ENCODE results near the gene CDH6. TPM values are rescaled to one million over a fixed set of nuclear protein-coding genes. Genes with fewer than 3 reads are reported as not detected.

The CDH6 gene
- total and polyA plus RNA-seq, 2 of the 13 experiments (the other 11 are each of a cell fraction or from before 2014, with no cell fraction given), result not detected

GRCh38 chr5:31301833-31302232, 108.3 kb downstream of the CDH6 start:
- no peak for DNase-seq (ENCODE audit: low spot score)

DNA sequence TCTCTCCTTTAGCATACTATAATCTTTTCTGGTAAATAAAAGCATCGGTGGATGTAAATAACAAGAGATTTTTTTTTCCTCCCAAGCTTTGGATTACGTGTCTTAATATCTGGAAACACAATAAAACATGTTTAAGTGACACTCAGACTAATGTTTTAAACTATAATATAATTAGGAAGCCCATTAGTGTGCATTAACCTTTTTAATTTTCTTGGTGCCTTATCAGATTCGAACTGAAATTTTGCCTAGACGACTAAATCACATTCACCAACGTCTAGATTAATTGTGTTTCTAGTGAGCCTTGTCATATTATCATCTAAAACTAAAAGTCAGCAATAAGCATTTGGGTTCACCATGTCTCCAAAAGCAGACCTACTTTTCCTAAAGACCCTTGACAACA, 110.2 kb downstream of the CDH6 start:
- H3K27me3 ChIP-seq (ENCODE audit: control insufficient read depth in 1 of 2, insufficient read depth in 2 of 2, low read length in 2 of 2), result no peaks in the 10 kb centered on the region
- no peak overlapping the region for H3K9ac ChIP-seq (ENCODE audit: insufficient read depth, low read depth, low read length)
- H3K79me2 ChIP-seq (ENCODE audit: insufficient read depth, low read length), result no peaks in the 10 kb centered on the region
- H3K36me3 ChIP-seq (replicated peaks in 1 of 2; ENCODE audit: control insufficient read depth in 1 of 2, insufficient read depth in 2 of 2, low read length in 2 of 2), result no peaks in the 10 kb centered on the region
- no peaks in the 10 kb centered on the region for H4K20me1 ChIP-seq (ENCODE audit: insufficient read depth, low read length)
- TF ChIP-seq NFIC (IDR thresholded peaks at IDR 0.05; ENCODE audit: low read length), result no peak
- no peak for TF ChIP-seq ONECUT2 (CRISPR knock-in tag; IDR thresholded peaks at IDR 0.05)
- no peak for TF ChIP-seq ATF3 (CRISPR knock-in tag; IDR thresholded peaks at IDR 0.05)
- no peak for TF ChIP-seq NCOA1 (CRISPR knock-in tag; IDR thresholded peaks at IDR 0.05)
- intact Hi-C loops (cut with micrococcal nuclease; ENCODE audit: unreplicated experiment) (no loop called here), in situ Hi-C loops (cut with HindIII; ENCODE audit: extremely low pct_ligation_motif_present, low pct_unique_long_range_greater_than_20kb) (no loop called here)
- no peak for FAIRE-seq
- ATAC-seq, result no peak
- no TSS peak for BruUV-seq (replicated peaks)
- H3K27ac ChIP-seq (ENCODE audit: extremely low read length, insufficient read depth, low read length), result no peak overlapping the region
- no peak overlapping the region for H3K4me2 ChIP-seq (ENCODE audit: low read depth, low read length)
- ChIA-PET POLR2A (no interaction called here), CTCF (ENCODE audit: low intra/inter-chr PET ratio, low total read pairs) (no interaction called here)
- H3K4me3 ChIP-seq (replicated peaks in 1 of 3; ENCODE audit: insufficient read depth in 1 of 3, low read depth in 2 of 3, low read length in 3 of 3), result no peak overlapping the region
- 11% methylated on average over 5 of the region's 5 CpGs for WGBS (ENCODE audit: low lambda C conversion rate)
- no peak overlapping the region for H2AFZ ChIP-seq (ENCODE audit: low read length)
- no peaks in the 10 kb centered on the region for H3K9me3 ChIP-seq (ENCODE audit: low read length)
- DNase-seq (ENCODE audit: low spot score), result no peak
- H3K4me1 ChIP-seq (ENCODE audit: insufficient read depth, low read length), result no peaks in the 10 kb centered on the region

More at GRCh38 chr5:31301833-31302232, 108.3 kb downstream of the CDH6 start:
- ATAC-seq (no peak), FAIRE-seq (no peak)
- POLR2A ChIA-PET, result no interaction called here
- no peak overlapping the region for H3K9ac ChIP-seq (ENCODE audit: insufficient read depth, low read depth, low read length)
- in situ Hi-C loops (cut with HindIII; ENCODE audit: extremely low pct_ligation_motif_present, low pct_unique_long_range_greater_than_20kb), result no loop called here
- H3K4me1 ChIP-seq (ENCODE audit: insufficient read depth, low read length), result no peaks in the 10 kb centered on the region
- no peaks in the 10 kb centered on the region for H3K36me3 ChIP-seq (replicated peaks in 1 of 2; ENCODE audit: control insufficient read depth in 1 of 2, insufficient read depth in 2 of 2, low read length in 2 of 2)
- no peak for TF ChIP-seq ZNF747 (CRISPR knock-in tag; IDR thresholded peaks at IDR 0.05; ENCODE audit: borderline replicate concordance)
- no peaks in the 10 kb centered on the region for H3K9me3 ChIP-seq (ENCODE audit: low read length)
- H2AFZ ChIP-seq (ENCODE audit: low read length), result no peak overlapping the region
- no peaks in the 10 kb centered on the region for H3K79me2 ChIP-seq (ENCODE audit: insufficient read depth, low read length)
- 3% methylated on average over 5 of the region's 5 CpGs for WGBS (ENCODE audit: low lambda C conversion rate)
- no peak overlapping the region for H3K27ac ChIP-seq (ENCODE audit: extremely low read length, insufficient read depth, low read length)
- H4K20me1 ChIP-seq (ENCODE audit: insufficient read depth, low read length), result no peaks in the 10 kb centered on the region
- H3K4me2 ChIP-seq (ENCODE audit: low read depth, low read length), result no peak overlapping the region
- CTCF ChIA-PET (ENCODE audit: low intra/inter-chr PET ratio, low total read pairs), result no interaction called here
- no peak overlapping the region for H3K4me3 ChIP-seq (replicated peaks in 1 of 3; ENCODE audit: insufficient read depth in 1 of 3, low read depth in 2 of 3, low read length in 3 of 3)
- no TSS peak for BruUV-seq (replicated peaks)
- no peaks in the 10 kb centered on the region for H3K27me3 ChIP-seq (ENCODE audit: control insufficient read depth in 1 of 2, insufficient read depth in 2 of 2, low read length in 2 of 2)
- intact Hi-C loops (cut with micrococcal nuclease; ENCODE audit: unreplicated experiment), result no loop called here
